HG03196 (cell line): ENCODE data around the gene IMPG1.
"Not testable (repeated sequence)": the region's sequence is repeated elsewhere in the genome, so short reads cannot be mapped to it uniquely, and the experiment has no call there.

Experiments
- ATAC-seq: cut with Tn5 transposase; IDR thresholded peaks from one replicate; pipeline ENCODE4 v1.9.1; 2021; ENCODE audit not compliant: unreplicated experiment

Gene IMPG1

GRCh38 chr6:75947935-75948334, 124.5 kb downstream of the IMPG1 start:
- ATAC-seq: no peak

GRCh38 chr6:75946146-75946831, 126.2 kb downstream of the IMPG1 start:
- ATAC-seq: no peak

GRCh38 chr6:75943381-75943780, 129.1 kb downstream of the IMPG1 start:
- no peak for ATAC-seq

- no peak for ATAC-seq
Observed at GRCh38 chr6:75941509-75941908, 131.0 kb downstream of the IMPG1 start.

GRCh38 chr6:75940564-75940963, 131.9 kb downstream of the IMPG1 start:
- no peak for ATAC-seq

GRCh38 chr6:75937846-75938245, 134.6 kb downstream of the IMPG1 start:
- ATAC-seq: no peak

GRCh38 chr6:75936682-75937081, 135.8 kb downstream of the IMPG1 start:
- ATAC-seq: no peak

GRCh38 chr6:75935473-75935793, 137.0 kb downstream of the IMPG1 start:
- no peak for ATAC-seq

GRCh38 chr6:75934643-75935472, 137.6 kb downstream of the IMPG1 start:
- ATAC-seq: peak; percentile 66

- no peak for ATAC-seq
Observed at GRCh38 chr6:75933387-75933975, 139.0 kb downstream of the IMPG1 start.

- ATAC-seq: no peak
Observed at GRCh38 chr6:75932067-75932466, 140.4 kb downstream of the IMPG1 start.

GRCh38 chr6:75931011-75931680, 141.3 kb downstream of the IMPG1 start:
- no peak for ATAC-seq

- no peak for ATAC-seq
Observed at GRCh38 chr6:75926293-75927168, 145.9 kb downstream of the IMPG1 start.

- ATAC-seq: no peak
Observed at GRCh38 chr6:75922226-75922625, 150.2 kb downstream of the IMPG1 start.

GRCh38 chr6:75913040-75913439, 159.4 kb downstream of the IMPG1 start:
- ATAC-seq: no peak

- ATAC-seq: no peak
Observed at GRCh38 chr6:75907444-75907843, 165.0 kb downstream of the IMPG1 start.

GRCh38 chr6:75906871-75907270, 165.6 kb downstream of the IMPG1 start:
- ATAC-seq: no peak

- ATAC-seq: not testable (repeated sequence)
Observed at GRCh38 chr6:75905129-75905528, 167.3 kb downstream of the IMPG1 start.

GRCh38 chr6:75900216-75900615, 172.2 kb downstream of the IMPG1 start:
- ATAC-seq: not testable (repeated sequence)

- no peak for ATAC-seq
Observed at GRCh38 chr6:75896526-75896925, 175.9 kb downstream of the IMPG1 start.

- no peak for ATAC-seq
Observed at GRCh38 chr6:75893776-75894152, 178.7 kb downstream of the IMPG1 start.
